WTC11 (cell line): ENCODE measurements around the gene CDX2.

ENCODE experiments used
- CTCF ChIP-seq: fragments of 200-600 bp; IDR thresholded peaks from 2 replicates; pipeline ENCODE4 v1.8.0; 2022; ENCODE audit warnings: antibody characterized with exemption
- E2F1 ChIP-seq: sonication (generic); formaldehyde crosslinking; IDR thresholded peaks from 2 replicates; pipeline ENCODE4 v1.8.0; 2022; ENCODE audit warnings: mild to moderate bottlenecking, missing genetic modification reagents
- NR1H2 ChIP-seq: sonication (generic); formaldehyde crosslinking; IDR thresholded peaks from 2 replicates; pipeline ENCODE4 v1.9.0; 2021; ENCODE audit warnings: mild to moderate bottlenecking, moderate library complexity, missing genetic modification reagents
- STAT6 ChIP-seq: sonication (generic); formaldehyde crosslinking; conservative IDR thresholded peaks from 2 replicates; pipeline ENCODE4 v1.8.1; 2023; ENCODE audit warnings: mild to moderate bottlenecking, low read depth, missing genetic modification reagents, moderate library complexity
- TCF7 ChIP-seq: sonication (generic); formaldehyde crosslinking; IDR thresholded peaks from 2 replicates; pipeline ENCODE4 v1.8.0; 2022; ENCODE audit warnings: mild to moderate bottlenecking, low read depth, missing genetic modification reagents, moderate library complexity
- ZNF138 ChIP-seq: sonication (generic); formaldehyde crosslinking; conservative IDR thresholded peaks from 2 replicates; pipeline ENCODE4 v1.8.1; 2022; ENCODE audit warnings: mild to moderate bottlenecking, moderate library complexity, missing genetic modification reagents
- ZNF232 ChIP-seq: sonication (generic); formaldehyde crosslinking; IDR thresholded peaks from 2 replicates; pipeline ENCODE4 v1.8.0; 2022; ENCODE audit warnings: mild to moderate bottlenecking, missing genetic modification reagents
- ZNF671 ChIP-seq: fragments of 250-450 bp; sonication (Bioruptor Pico); IDR thresholded peaks from 2 replicates; pipeline ENCODE4 v1.8.0; 2021; ENCODE audit warnings: mild to moderate bottlenecking
- TF ChIP-seq, protein P1 (sequence below): sonication (generic); formaldehyde crosslinking; IDR thresholded peaks from 2 replicates; pipeline ENCODE4 v1.8.1; 2023; ENCODE audit warnings: mild to moderate bottlenecking, missing genetic modification reagents
- TF ChIP-seq, protein P2 (sequence below): sonication (generic); formaldehyde crosslinking; IDR thresholded peaks from 2 replicates; pipeline ENCODE4 v1.8.1; 2022; ENCODE audit warnings: low read depth, mild to moderate bottlenecking, moderate library complexity, missing genetic modification reagents, borderline replicate concordance

- TF ChIP-seq E2F1 (CRISPR knock-in tag) (no peak), ZNF138 (CRISPR knock-in tag) (no peak), CTCF (no peak), ZNF232 (CRISPR knock-in tag) (no peak), STAT6 (CRISPR knock-in tag) (no peak), NR1H2 (CRISPR knock-in tag) (no peak), ZNF671 (CRISPR knock-in tag) (no peak), TCF7 (CRISPR knock-in tag) (no peak)
- TF ChIP-seq, protein P1, sequence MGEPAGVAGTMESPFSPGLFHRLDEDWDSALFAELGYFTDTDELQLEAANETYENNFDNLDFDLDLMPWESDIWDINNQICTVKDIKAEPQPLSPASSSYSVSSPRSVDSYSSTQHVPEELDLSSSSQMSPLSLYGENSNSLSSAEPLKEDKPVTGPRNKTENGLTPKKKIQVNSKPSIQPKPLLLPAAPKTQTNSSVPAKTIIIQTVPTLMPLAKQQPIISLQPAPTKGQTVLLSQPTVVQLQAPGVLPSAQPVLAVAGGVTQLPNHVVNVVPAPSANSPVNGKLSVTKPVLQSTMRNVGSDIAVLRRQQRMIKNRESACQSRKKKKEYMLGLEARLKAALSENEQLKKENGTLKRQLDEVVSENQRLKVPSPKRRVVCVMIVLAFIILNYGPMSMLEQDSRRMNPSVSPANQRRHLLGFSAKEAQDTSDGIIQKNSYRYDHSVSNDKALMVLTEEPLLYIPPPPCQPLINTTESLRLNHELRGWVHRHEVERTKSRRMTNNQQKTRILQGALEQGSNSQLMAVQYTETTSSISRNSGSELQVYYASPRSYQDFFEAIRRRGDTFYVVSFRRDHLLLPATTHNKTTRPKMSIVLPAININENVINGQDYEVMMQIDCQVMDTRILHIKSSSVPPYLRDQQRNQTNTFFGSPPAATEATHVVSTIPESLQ (CRISPR knock-in tag): no peak
- TF ChIP-seq, protein P2, sequence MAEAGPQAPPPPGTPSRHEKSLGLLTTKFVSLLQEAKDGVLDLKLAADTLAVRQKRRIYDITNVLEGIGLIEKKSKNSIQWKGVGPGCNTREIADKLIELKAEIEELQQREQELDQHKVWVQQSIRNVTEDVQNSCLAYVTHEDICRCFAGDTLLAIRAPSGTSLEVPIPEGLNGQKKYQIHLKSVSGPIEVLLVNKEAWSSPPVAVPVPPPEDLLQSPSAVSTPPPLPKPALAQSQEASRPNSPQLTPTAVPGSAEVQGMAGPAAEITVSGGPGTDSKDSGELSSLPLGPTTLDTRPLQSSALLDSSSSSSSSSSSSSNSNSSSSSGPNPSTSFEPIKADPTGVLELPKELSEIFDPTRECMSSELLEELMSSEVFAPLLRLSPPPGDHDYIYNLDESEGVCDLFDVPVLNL (CRISPR knock-in tag): no peak
These were observed 41.4 kb downstream of the CDX2 start for GRCh38 chr13:27927444-27928352.
